Hematopoietic multipotent progenitor cell (in vitro differentiated cells): ENCODE measurements around the gene PARP8. TPM values are rescaled to one million over a fixed set of nuclear protein-coding genes. Genes with fewer than 3 reads are reported as not detected.
A peak's percentile ranks its signal among the peaks of the same experiment; 100 is the strongest.

Experiments used
- DNase-seq, 3 donors: peaks; one replicate each; pipeline ENCODE4 v3.0.0-alpha.2; 2011 to 2015; ENCODE audit warnings: low read depth in 2 of 3, low spot score in 2 of 3
- total RNA-seq: library from RNA; depleted of rRNA; stranded (reverse); fragments of >200 nt; gene quantifications from one replicate; pipeline ENCODE4 v1.2.3, GENCODE V29; 2012

PARP8 gene
- total RNA-seq, 1 donor, result 4.3 TPM

- no peak for DNase-seq
Observed at GRCh38 chr5:50832657-50833284, 166.3 kb downstream of the PARP8 start.

- no peak for DNase-seq
Observed at GRCh38 chr5:50836356-50836755, 169.9 kb downstream of the PARP8 start.

- no peak for DNase-seq
Observed at GRCh38 chr5:50839472-50839871, 173.0 kb downstream of the PARP8 start.

GRCh38 chr5:50843091-50843490, 176.7 kb downstream of the PARP8 start:
- no peak for DNase-seq

GRCh38 chr5:50846261-50846660, 179.8 kb downstream of the PARP8 start:
- no peak for DNase-seq

GRCh38 chr5:50849554-50849953, 183.1 kb downstream of the PARP8 start:
- no peak for DNase-seq

- peak in 1 of 3 donors; percentile 35 for DNase-seq
Observed at GRCh38 chr5:50853151-50853550, 186.7 kb downstream of the PARP8 start.

GRCh38 chr5:50854082-50854481, 187.6 kb downstream of the PARP8 start:
- no peak for DNase-seq

- DNase-seq, result no peak
Observed at GRCh38 chr5:50855001-50855400, 188.6 kb downstream of the PARP8 start.

- peak in 1 of 3 donors; percentile 2 for DNase-seq
Observed at GRCh38 chr5:50856401-50857119, 190.1 kb downstream of the PARP8 start.

- no peak for DNase-seq
Observed at GRCh38 chr5:50863534-50864170, 197.2 kb downstream of the PARP8 start.

- DNase-seq, result no peak
Observed at GRCh38 chr5:50864466-50864865, 198.0 kb downstream of the PARP8 start.

- no peak for DNase-seq
Observed at GRCh38 chr5:50866415-50866814, 200.0 kb downstream of the PARP8 start.

- DNase-seq, result no peak
Observed at GRCh38 chr5:50867140-50867539, 200.7 kb downstream of the PARP8 start.

- DNase-seq, result no peak
Observed at GRCh38 chr5:50873595-50874277, 207.3 kb downstream of the PARP8 start.

- DNase-seq, result no peak
Observed at GRCh38 chr5:50874306-50875001, 208.0 kb downstream of the PARP8 start.

GRCh38 chr5:50875002-50875344, 208.5 kb downstream of the PARP8 start:
- DNase-seq, result no peak

GRCh38 chr5:50878470-50878869, 212.0 kb downstream of the PARP8 start:
- no peak for DNase-seq

GRCh38 chr5:50881407-50881806, 215.0 kb downstream of the PARP8 start:
- no peak for DNase-seq

GRCh38 chr5:50886657-50887345, 220.4 kb downstream of the PARP8 start:
- no peak for DNase-seq
